ENCODE results near the gene TMEM154.

TMEM154 gene

GRCh38 chr4:152571296-152571695 lies 108.5 kb downstream of the TMEM154 start:
- in situ Hi-C loops (cut with MboI; ENCODE audit: low sequenced_read_pairs) = no loop called here
